Activated CD4-positive, alpha-beta T cell treated with anti-CD3 and anti-CD28 coated beads, Interleukin-2, amount 10 ng/mL, durations not matched to agents 24 days and 14 days (primary cell): Measurements from ENCODE around the gene CFAP61. TPM values are rescaled to one million over a fixed set of nuclear protein-coding genes. Genes with fewer than 3 reads are reported as not detected.

ENCODE experiments used
- DNase-seq: peaks from one replicate; pipeline ENCODE4 v3.0.0; 2022
- H3K27ac Mint-ChIP-seq: one replicate; pipeline ENCODE4 v1.8.0; 2022; ENCODE audit warnings: mild to moderate bottlenecking, mixed read lengths
- H3K27me3 Mint-ChIP-seq: one replicate; pipeline ENCODE4 v1.8.0; 2022; ENCODE audit warnings: mixed read lengths
- H3K36me3 Mint-ChIP-seq: one replicate; pipeline ENCODE4 v1.8.0; 2022; ENCODE audit warnings: low read depth, mild to moderate bottlenecking, mixed read lengths
- H3K4me1 Mint-ChIP-seq: one replicate; pipeline ENCODE4 v1.8.0; 2021; ENCODE audit warnings: mixed read lengths
- H3K4me3 Mint-ChIP-seq: one replicate; pipeline ENCODE4 v1.8.0; 2022; ENCODE audit warnings: mild to moderate bottlenecking, moderate library complexity, mixed read lengths
- H3K9me3 Mint-ChIP-seq: one replicate; pipeline ENCODE4 v1.8.0; 2021; ENCODE audit warnings: mixed read lengths
- intact Hi-C: fragments of 100-400 bp; cut with micrococcal nuclease; formaldehyde crosslinking; loops from one replicate; pipeline ENCODE4 v1.15.1; 2023
- total RNA-seq: library from RNA; stranded (reverse); gene quantifications from 2 replicates; pipeline ENCODE4 v1.2.3, GENCODE V29; 2022

CFAP61 gene
- total RNA-seq, 1 donor from 2014 or later = not detected

GRCh38 chr20:20063941-20064702, 11.8 kb downstream of the CFAP61 start:
- Mint-ChIP-seq H3K27me3 (peaks cover 21% of the 10 kb centered on the region), H3K27ac (no peak overlapping the region), H3K9me3 (no peaks in the 10 kb centered on the region), H3K4me1 (no peaks in the 10 kb centered on the region), H3K36me3 (no peaks in the 10 kb centered on the region), H3K4me3 (no peak overlapping the region)
- no peak for DNase-seq
- intact Hi-C loops = no loop called here

DNA sequence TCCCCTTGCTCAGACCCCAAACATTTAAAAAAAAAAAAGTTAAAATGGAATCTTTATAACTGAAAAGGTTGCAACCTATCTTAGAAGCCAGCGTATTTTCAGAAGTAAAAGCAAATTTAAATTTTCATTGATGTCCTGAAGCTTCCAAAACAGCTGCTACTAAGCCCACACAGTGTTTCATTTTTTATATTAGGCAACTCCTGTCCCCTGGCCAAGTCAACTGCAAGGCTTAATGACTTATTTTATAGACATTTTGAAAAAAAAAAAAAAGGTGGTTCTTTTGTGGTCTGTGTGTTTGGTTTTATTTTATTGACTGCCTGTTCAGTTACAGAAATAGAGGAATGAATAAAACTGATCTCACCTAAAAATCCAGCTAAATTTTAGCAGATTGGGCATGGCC, 13.0 kb downstream of the CFAP61 start:
- Mint-ChIP-seq H3K36me3 (no peaks in the 10 kb centered on the region), H3K4me1 (no peaks in the 10 kb centered on the region), H3K27ac (no peak overlapping the region), H3K9me3 (no peaks in the 10 kb centered on the region), H3K27me3 (peaks cover 16% of the 10 kb centered on the region), H3K4me3 (no peak overlapping the region)
- no peak for DNase-seq
- intact Hi-C loops = no loop called here

DNA sequence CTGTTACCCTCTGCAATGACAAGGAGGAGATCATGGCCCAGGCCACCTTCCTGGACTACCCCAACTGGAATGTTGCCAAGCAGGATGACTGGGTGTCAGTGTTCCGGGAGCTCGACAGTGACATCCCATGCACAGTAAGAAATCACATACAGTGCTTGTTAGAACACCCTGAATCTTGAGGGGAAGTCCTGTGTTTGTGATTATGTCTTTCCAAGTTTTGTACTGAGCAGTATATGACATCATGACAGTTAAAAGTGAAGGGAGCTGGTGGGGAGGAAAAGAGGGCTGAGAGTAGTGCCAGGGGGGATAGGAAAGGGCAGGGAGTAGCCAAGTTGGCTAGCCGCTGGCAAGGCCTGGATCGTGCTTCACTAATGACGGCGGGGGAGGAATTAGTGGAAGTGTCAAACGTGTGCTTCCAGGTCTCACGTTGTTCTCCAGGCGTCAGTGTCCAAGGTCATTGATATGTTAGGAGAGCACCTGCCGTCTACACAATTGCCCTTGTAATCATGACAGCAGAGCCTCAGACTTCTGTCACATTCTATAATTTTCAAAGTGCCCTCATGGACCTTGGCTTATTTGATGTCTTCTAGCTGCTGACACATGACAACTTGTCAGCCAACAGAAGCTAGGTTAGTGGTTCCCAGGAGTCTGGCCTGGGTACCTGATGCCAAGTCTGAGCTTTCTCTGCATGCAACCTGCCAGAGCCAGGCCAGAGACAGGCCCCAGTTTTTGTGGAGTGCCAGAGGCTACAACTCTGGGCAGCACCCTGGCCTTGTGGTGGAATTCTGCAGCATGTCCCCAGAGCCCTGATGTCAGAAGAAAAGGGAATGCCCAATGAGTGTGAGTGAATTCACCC, 18.8 kb downstream of the CFAP61 start:
- no peaks in the 10 kb centered on the region for H3K4me1 Mint-ChIP-seq
- H3K9me3 Mint-ChIP-seq = no peaks in the 10 kb centered on the region
- intact Hi-C loops = no loop called here
- DNase-seq = no peak
- peaks cover 2% of the 10 kb centered on the region for H3K27me3 Mint-ChIP-seq
- no peak overlapping the region for H3K27ac Mint-ChIP-seq
- no peak overlapping the region for H3K4me3 Mint-ChIP-seq
- no peaks in the 10 kb centered on the region for H3K36me3 Mint-ChIP-seq

DNA sequence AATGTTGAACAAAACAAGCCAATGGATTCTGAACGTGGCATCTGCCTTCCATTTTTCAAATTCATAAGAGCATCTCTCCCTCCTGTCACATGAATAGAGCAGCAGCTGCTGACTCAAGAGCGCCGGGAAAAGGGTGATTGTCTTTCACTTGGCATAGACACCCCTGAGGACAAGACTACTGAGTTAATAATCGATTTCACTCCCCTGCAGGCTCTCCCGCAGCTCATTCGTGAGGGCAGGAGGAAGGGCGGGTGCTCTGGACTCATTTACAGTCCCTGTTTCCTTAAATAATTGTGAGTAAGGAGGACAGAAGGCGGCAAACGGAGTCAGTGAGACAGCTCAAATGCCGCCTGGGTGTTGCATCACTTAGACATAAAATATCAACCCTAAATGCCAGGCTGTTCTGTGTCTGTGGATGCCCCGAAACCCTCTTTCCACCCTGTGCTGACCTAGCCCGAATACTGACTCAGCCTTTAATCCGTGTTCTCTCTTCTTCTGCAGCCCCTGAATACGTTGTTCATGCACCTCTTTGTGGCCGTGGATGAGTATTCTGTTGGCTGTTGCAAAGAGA, 21.6 kb downstream of the CFAP61 start:
- Mint-ChIP-seq H3K9me3 (no peaks in the 10 kb centered on the region), H3K4me1 (no peaks in the 10 kb centered on the region), H3K36me3 (no peaks in the 10 kb centered on the region), H3K27me3 (peaks cover 12% of the 10 kb centered on the region), H3K4me3 (no peak overlapping the region), H3K27ac (no peak overlapping the region)
- intact Hi-C loops = no loop called here
- DNase-seq = peak; percentile 29

DNA sequence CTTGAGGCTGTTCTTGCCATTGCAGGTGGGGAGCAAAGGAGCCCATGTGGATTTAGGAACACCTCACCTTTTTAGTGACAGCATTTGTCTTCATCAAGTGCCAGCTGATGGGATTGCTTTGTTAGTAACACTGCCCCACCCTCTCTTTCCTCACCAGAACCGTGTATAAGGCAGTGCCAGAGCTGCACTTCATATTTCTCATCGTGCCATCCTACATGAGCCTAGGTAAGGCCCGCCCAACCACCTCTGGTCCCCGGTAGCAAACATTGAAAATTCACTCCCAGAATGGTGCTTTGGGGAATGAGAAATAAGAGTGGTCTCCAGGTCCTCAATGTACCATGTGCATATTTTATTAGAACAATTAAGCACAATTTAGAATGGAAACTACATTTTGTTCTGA, 22.7 kb downstream of the CFAP61 start:
- Mint-ChIP-seq H3K9me3 (no peaks in the 10 kb centered on the region), H3K4me3 (no peak overlapping the region)

DNA sequence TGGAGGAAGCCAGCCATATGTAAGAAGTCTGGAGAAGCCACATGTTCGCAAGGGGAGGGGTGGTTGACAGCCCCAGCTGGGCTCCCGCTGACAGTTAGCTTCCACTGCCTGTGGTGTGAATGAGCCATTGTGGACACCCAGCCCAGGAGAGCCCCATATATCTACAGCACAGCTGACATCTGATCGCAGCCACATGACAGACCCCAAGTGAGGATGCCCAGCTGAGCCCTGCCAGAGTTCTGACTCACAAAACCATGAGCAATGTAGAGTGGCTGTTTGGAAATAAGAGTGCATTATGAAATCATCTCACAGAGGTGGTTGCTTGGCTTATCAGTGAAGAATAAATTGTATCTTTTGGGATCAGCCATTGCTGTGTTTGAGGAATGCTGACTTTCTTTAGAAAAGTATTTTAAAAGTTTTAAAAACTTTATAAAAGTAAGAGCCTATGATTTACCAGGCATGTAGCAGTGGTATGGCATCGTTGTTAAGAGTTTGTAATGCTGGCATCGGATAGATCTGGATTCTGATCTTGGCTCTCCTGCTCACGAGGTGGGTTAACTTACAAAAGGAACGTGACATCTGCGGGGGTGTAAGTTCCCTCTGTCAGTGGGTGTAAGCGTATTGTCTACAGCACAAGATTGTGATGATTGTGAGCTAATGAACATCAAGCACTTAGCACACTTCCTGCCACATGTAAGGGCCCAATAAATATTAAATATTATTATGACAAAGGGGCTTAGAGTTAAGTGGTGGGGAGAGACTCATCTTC, 24.1 kb downstream of the CFAP61 start:
- Mint-ChIP-seq H3K27ac (no peak overlapping the region), H3K27me3 (peaks cover 15% of the 10 kb centered on the region), H3K4me3 (no peak overlapping the region), H3K36me3 (no peaks in the 10 kb centered on the region), H3K4me1 (no peaks in the 10 kb centered on the region), H3K9me3 (no peaks in the 10 kb centered on the region)
- no peak for DNase-seq
- intact Hi-C loops = no loop called here

More for the DNA sequence above, 22.7 kb downstream of the CFAP61 start:
- peak; percentile 30 for DNase-seq
- Mint-ChIP-seq H3K27me3 (peaks cover 15% of the 10 kb centered on the region), H3K4me1 (no peaks in the 10 kb centered on the region), H3K36me3 (no peaks in the 10 kb centered on the region), H3K27ac (no peak overlapping the region)
- intact Hi-C loops = no loop called here

DNA sequence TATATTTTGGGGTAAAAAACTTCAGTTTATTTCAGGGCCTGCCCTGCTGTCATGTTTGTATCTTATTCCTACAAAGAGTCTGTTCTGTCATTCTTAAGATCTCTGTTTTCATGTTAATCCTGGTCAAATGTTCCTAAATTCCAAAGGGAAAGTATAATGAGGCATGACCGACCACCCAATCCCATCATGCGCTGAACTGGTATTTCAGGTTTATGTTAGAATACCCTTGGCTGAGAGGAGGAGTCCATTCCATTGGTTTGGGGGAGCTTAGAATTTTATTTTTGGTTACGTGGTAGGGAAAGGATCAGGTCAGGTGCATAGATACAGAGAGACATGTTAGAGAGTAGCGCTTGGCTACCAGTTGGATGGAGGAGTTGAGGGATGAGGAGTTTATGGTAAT, 25.7 kb downstream of the CFAP61 start:
- intact Hi-C loops = no loop called here
- H3K27me3 Mint-ChIP-seq = peaks cover 20% of the 10 kb centered on the region
- no peak overlapping the region for H3K4me3 Mint-ChIP-seq
- H3K27ac Mint-ChIP-seq = no peak overlapping the region
- H3K9me3 Mint-ChIP-seq = no peaks in the 10 kb centered on the region
- no peaks in the 10 kb centered on the region for H3K4me1 Mint-ChIP-seq
- no peaks in the 10 kb centered on the region for H3K36me3 Mint-ChIP-seq
- no peak for DNase-seq

DNA sequence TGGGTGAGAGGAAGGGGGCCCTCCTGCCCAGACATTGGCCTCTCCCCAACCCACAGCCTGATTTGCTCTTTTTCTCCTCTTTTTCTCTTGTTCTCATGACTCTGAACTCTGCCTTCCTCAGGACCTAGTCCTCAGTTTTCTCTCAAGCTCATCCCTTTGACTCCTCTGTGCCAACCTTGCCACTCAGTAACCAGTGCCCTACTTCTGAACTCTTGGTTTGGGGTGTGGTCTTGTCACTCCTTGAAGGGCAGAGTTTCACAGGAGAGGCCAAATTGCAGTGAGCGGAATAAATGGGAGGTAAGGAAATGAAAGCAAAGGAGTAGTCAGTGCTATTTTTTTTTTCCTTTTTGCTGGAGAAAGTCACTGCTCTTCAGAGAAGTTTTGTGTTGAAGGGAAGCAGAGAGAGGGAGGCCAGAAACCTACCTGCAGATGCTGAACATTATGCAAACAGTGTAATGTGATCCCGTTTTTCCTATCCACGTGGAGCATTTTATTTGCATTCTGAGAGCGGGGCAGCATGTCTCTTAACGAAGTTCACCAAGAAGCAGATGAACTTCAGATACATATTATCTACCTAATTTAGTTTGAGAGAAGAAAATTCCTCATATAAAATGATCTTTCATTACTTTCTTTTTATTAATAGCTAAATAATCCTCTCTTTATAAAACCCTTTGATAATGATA, 26.9 kb downstream of the CFAP61 start:
- Mint-ChIP-seq H3K36me3 (no peaks in the 10 kb centered on the region), H3K4me3 (no peak overlapping the region), H3K9me3 (no peaks in the 10 kb centered on the region), H3K27ac (no peak overlapping the region), H3K4me1 (peaks cover 2% of the 10 kb centered on the region), H3K27me3 (peaks cover 19% of the 10 kb centered on the region)
- DNase-seq = no peak
- intact Hi-C loops = no loop called here

DNA sequence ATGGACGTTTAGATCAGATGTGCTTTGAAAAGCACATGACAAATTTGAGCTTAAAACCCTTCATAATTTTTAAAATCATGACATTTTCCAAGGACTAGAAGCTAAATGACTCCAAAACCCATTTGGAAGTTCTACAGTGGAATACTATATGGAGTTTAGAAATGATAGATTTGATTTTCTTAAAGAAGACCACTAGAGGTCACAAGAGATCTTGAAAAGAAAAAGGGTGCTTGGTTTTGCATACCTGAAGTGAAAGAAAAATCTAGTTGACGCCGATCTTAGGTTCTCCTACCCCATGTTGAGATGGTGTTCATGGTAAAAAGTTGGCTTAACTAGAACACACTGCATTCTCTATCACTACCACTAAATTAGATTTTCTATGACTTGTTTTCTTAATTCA, 31.5 kb downstream of the CFAP61 start:
- Mint-ChIP-seq H3K36me3 (no peaks in the 10 kb centered on the region), H3K4me1 (peaks cover 4% of the 10 kb centered on the region), H3K27me3 (peaks cover 13% of the 10 kb centered on the region), H3K9me3 (no peaks in the 10 kb centered on the region), H3K4me3 (peak overlapping the region; percentile 66), H3K27ac (no peak overlapping the region)
- DNase-seq = peak; percentile 55
- intact Hi-C loops = loop anchor here (1.0 to 2.0 kb wide), 4 partner anchors 153 to 741 kb away; no protein-coding TSS in a partner anchor

- Mint-ChIP-seq H3K36me3 (no peaks in the 10 kb centered on the region), H3K9me3 (no peaks in the 10 kb centered on the region), H3K27ac (no peak overlapping the region), H3K4me3 (peak overlapping the region; percentile 66), H3K27me3 (peaks cover 10% of the 10 kb centered on the region), H3K4me1 (peaks cover 4% of the 10 kb centered on the region)
- peak; percentile 53 for DNase-seq
- intact Hi-C loops = loop anchor here (1.0 to 2.0 kb wide), 4 partner anchors 152 to 740 kb away; no protein-coding TSS in a partner anchor
Measured at GRCh38 chr20:20084296-20084752, 32.0 kb downstream of the CFAP61 start.

GRCh38 chr20:20085071-20085470, 32.7 kb downstream of the CFAP61 start:
- Mint-ChIP-seq H3K4me1 (peaks cover 4% of the 10 kb centered on the region), H3K36me3 (no peaks in the 10 kb centered on the region), H3K4me3 (no peak overlapping the region), H3K27ac (no peak overlapping the region), H3K9me3 (no peaks in the 10 kb centered on the region), H3K27me3 (peaks cover 10% of the 10 kb centered on the region)
- peak; percentile 49 for DNase-seq
- intact Hi-C loops = loop anchor here (2.0 kb wide), 2 partner anchors 152 to 740 kb away; no protein-coding TSS in a partner anchor

DNA sequence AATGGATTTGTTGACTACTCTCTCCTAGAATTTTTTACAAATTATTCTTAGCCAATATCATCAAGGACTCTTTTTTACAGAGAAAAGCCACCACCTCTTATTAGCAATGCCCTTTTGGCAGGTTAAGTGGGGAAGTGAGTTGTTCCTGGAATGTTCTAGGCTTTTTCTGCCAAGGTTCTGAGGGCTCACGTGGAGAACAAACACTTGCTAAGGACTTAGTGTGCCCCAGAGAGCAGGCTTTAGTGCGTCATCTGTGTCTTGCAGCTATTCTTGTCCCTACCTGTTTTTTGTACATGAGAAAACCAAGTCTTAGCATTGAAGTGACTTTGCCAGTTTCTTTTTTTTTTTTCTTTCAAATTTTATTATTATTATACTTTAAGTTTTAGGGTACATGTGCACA, 33.5 kb downstream of the CFAP61 start:
- peaks cover 4% of the 10 kb centered on the region for H3K4me1 Mint-ChIP-seq
- no peak overlapping the region for H3K4me3 Mint-ChIP-seq
- no peak overlapping the region for H3K27ac Mint-ChIP-seq
- H3K36me3 Mint-ChIP-seq = no peaks in the 10 kb centered on the region
- intact Hi-C loops = loop anchor here (2.0 kb wide), 2 partner anchors 151 to 739 kb away; no protein-coding TSS in a partner anchor
- peaks cover 10% of the 10 kb centered on the region for H3K27me3 Mint-ChIP-seq
- H3K9me3 Mint-ChIP-seq = no peaks in the 10 kb centered on the region
- DNase-seq = no peak

GRCh38 chr20:20089018-20089417, 36.7 kb downstream of the CFAP61 start:
- Mint-ChIP-seq H3K4me3 (no peak overlapping the region), H3K27me3 (peaks cover 5% of the 10 kb centered on the region), H3K4me1 (peaks cover 2% of the 10 kb centered on the region), H3K9me3 (no peaks in the 10 kb centered on the region), H3K27ac (no peak overlapping the region), H3K36me3 (no peaks in the 10 kb centered on the region)
- DNase-seq = no peak
- intact Hi-C loops = no loop called here
